ENCODE results near the gene SIK3. TPM values are rescaled to one million over a fixed set of nuclear protein-coding genes. Genes with fewer than 3 reads are reported as not detected.
A peak's percentile ranks its signal among the peaks of the same experiment; 100 is the strongest.

The SIK3 gene
- total RNA-seq, 1 donor from 2014 or later, result 15.1 TPM

- no peak for DNase-seq (ENCODE audit: extremely low read depth, low read depth, low spot score)
Measured at GRCh38 chr11:116875194-116875593, 223.0 kb downstream of the SIK3 start.

GRCh38 chr11:116874251-116874650 lies 224.0 kb downstream of the SIK3 start:
- no peak for DNase-seq (ENCODE audit: extremely low read depth, low read depth, low spot score)

- DNase-seq (ENCODE audit: extremely low read depth, low read depth, low spot score), result no peak
Measured at GRCh38 chr11:116873381-116873780, 224.8 kb downstream of the SIK3 start.

DNA sequence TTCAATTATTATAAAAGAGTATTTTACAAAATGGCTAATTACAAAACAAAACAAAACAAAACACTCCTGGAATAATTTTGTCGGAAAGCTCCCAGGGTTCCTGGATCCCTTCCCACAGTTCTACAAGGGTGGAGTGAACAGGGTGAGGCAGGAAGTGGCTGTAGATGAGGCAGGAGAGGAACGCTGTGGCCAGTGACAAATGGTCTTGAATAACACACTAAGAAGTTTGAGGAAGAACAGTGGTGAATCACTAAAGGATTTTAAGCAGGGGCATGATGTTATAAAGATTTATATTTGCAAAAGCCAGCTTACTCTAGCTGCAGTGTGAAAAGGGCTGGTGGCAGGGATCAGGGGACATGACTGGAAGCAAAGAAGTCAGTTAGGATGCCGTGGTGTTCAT lies 227.0 kb downstream of the SIK3 start:
- DNase-seq (ENCODE audit: extremely low read depth, low read depth, low spot score), result no peak

- DNase-seq (ENCODE audit: extremely low read depth, low read depth, low spot score), result no peak
Measured at GRCh38 chr11:116870054-116870453, 228.2 kb downstream of the SIK3 start.

DNA sequence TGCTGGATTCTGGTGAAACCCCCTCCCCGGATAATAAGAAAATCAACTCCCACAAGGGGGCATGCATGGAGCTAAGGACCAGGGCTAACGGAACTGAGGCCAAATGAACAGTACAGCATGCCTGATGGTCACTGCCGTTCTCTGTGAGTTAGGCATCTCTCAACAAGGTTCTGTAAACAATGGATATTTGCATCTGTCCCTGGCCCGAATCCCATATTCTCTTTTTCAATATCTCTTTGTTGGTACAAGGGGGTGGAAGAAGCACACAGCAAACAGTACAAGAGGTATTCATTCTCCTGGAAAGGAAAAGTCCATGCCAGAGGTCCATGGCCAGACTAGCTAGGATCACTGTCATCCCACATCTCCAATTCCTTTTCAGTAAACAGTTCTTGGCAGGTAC lies 228.6 kb downstream of the SIK3 start:
- no peak for DNase-seq (ENCODE audit: extremely low read depth, low read depth, low spot score)

- DNase-seq (ENCODE audit: extremely low read depth, low read depth, low spot score), result no peak
Measured at GRCh38 chr11:116868066-116868465, 230.2 kb downstream of the SIK3 start.

GRCh38 chr11:116867619-116868018 lies 230.6 kb downstream of the SIK3 start:
- DNase-seq (ENCODE audit: extremely low read depth, low read depth, low spot score), result no peak

GRCh38 chr11:116866804-116867455 lies 231.3 kb downstream of the SIK3 start:
- DNase-seq (ENCODE audit: extremely low read depth, low read depth, low spot score), result no peak

GRCh38 chr11:116865696-116866095 lies 232.5 kb downstream of the SIK3 start:
- DNase-seq (ENCODE audit: extremely low read depth, low read depth, low spot score), result no peak

- no peak for DNase-seq (ENCODE audit: extremely low read depth, low read depth, low spot score)
Measured at GRCh38 chr11:116864531-116864930, 233.7 kb downstream of the SIK3 start.

- DNase-seq (ENCODE audit: extremely low read depth, low read depth, low spot score), result no peak
Measured at GRCh38 chr11:116862951-116863350, 235.3 kb downstream of the SIK3 start.

- no peak for DNase-seq (ENCODE audit: extremely low read depth, low read depth, low spot score)
Measured at GRCh38 chr11:116862185-116862584, 236.0 kb downstream of the SIK3 start.

- peak; percentile 12 for DNase-seq (ENCODE audit: extremely low read depth, low read depth, low spot score)
Measured at GRCh38 chr11:116861539-116861938, 236.7 kb downstream of the SIK3 start.

DNA sequence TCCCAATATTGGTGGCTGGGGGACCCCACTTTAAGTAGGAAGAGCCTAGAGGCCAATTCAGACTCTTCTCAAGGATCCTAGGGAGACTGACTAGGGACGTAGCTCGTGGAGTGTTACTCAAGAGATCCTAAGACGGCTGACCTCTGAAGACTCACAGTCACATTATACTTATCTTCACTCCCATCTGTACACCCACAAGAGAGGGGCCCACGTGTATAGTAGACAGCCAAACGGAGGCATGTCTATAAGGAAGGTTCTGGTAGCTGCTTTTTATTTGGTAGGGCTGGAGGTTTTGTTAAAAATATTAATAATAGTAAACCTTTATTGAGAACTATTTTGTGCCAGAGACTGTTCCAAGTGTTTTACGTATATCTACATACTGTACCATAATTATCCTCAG lies 237.9 kb downstream of the SIK3 start:
- no peak for DNase-seq (ENCODE audit: extremely low read depth, low read depth, low spot score)

- no peak for DNase-seq (ENCODE audit: extremely low read depth, low read depth, low spot score)
Measured at GRCh38 chr11:116859175-116859574, 239.1 kb downstream of the SIK3 start.

DNA sequence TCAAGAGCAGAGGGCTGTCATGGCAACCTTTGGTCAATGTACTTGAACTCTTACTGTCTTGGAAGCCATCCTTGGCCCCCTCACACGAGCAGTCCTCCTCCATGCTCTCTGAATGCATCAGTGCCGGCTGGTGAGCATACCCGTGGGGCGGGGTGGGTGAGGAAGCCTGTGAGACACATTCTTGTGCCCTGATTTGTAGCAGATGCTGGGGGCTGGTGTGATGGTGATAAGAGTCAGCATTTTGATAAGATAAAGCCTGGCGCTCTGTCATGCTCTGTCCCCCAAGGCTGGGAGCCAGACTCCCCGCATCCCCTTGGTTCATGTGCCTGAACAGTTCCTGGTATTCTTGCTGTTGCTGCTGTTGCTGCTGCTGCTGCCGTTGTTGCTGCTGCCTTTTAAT lies 240.3 kb downstream of the SIK3 start:
- DNase-seq (ENCODE audit: extremely low read depth, low read depth, low spot score), result no peak

DNA sequence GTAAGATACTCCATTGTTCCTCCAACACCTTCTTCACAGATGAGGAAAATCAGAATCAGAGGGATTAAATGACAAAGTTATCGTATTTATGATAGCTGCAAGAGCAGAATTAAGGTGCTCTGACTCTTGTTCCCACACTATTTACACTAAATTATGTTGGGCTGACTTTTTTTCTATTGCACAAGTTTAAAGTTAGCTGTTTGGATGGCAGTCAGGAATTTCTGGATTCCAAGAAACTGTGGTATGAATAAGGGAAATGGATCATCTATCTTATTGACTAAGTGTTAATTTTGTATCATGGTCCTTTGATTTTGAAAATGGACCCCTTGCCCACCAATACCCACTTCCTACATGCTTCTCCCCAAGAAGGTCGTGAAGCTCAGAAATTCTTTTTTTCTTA lies 240.9 kb downstream of the SIK3 start:
- DNase-seq (ENCODE audit: extremely low read depth, low read depth, low spot score), result no peak

DNA sequence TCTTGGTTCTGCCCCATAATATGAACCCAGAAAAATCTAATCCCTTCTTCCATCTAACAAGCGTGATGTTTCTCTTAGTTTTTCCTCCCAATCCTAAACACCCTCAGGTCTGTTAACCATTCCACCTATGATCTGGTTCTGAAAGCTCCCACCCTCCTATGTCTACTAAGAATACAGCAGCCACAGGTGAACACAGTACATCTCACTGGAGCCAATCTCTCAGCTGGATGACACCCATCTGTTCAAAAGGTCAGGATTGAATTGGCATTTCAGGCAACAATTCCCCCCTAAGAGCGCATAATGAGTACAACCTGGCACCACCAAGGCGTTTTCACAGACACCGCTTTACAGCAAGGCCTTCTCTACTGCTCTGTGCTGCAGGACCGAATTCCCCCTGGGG lies 241.8 kb downstream of the SIK3 start:
- DNase-seq (ENCODE audit: extremely low read depth, low read depth, low spot score), result no peak

DNA sequence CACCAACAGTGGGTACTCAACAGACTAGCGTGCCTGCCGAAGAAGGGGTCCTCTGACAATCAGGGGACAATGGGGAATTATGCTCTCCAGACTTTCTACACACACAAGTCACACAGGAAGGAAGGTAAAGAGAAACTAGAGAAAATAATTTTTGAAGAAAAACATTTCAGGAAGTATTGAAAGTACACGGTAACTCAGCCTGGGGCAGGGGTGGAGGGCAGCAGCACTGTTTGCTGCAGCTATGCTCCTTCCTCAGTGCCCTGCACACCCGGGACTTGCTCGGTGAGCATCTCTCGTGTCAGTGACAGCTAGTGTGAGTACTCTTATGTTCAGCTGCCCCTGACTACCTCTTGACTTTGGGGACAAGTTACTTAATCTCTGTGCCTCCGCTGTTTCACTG lies 242.8 kb downstream of the SIK3 start:
- DNase-seq (ENCODE audit: extremely low read depth, low read depth, low spot score), result no peak

DNA sequence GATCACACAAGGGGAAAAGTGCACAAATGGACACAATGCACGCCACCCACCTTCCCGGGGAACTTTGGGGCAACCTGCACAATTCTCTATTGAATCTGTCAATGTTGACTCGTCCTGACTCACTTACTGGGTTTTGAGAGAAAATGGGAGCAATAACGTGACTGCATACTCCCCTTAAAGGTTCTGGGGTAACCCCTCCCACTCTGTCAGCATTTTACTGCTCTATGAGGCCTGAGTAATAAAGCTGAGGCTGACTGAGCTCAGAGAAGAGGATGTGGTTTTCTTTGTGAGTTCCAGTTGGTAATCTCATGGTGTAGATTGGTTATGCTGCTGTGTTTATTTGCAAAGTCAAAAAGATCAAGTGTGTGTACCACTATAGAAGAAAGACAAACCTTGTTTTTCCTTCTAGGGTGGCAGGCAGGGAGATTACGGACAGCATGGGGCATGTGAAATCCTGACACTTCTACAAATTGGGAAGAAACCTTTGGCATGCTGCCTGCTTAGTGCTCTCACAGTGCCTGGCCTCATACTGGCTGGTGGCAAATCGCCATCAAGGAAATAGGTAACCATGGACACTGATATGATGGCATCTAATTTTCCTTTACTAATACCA lies 244.7 kb downstream of the SIK3 start:
- peak; percentile 29 for DNase-seq (ENCODE audit: extremely low read depth, low read depth, low spot score)

- no peak for DNase-seq (ENCODE audit: extremely low read depth, low read depth, low spot score)
Measured at GRCh38 chr11:116852261-116853031, 245.8 kb downstream of the SIK3 start.
